Gastrocnemius medialis (tissue), 4 donors: ENCODE results near the gene ARHGEF4. TPM values are rescaled to one million over a fixed set of nuclear protein-coding genes. Genes with fewer than 3 reads are reported as not detected.

Experiments
- ATAC-seq, 2 donors: fragments of 150-250 bp; one replicate each; pipeline ENCODE4 v1.9.1; 2016
- DNase-seq, 2 donors: peaks; one replicate each; pipeline ENCODE4 v3.0.0-alpha.2; 2019
- H3K27ac ChIP-seq, 4 donors: fragments of 200-600 bp; sonication (generic); 1 replicate in 1 of 4; 2 replicates in 3 of 4; pipeline ENCODE4 v1.5.1; 2016 to 2018; ENCODE audit warnings: mild to moderate bottlenecking in 2 of 4, moderate library complexity in 1 of 4
- H3K27me3 ChIP-seq, 3 donors: fragments of 200-600 bp; sonication (generic) in 2 of 3; 1 replicate in 1 of 3; 2 replicates in 2 of 3; pipeline versions ENCODE4 v1.5.1 to v1.6.0; 2016 to 2019; ENCODE audit warnings: mild to moderate bottlenecking in 1 of 3, moderate library complexity in 1 of 3
- H3K36me3 ChIP-seq, 2 donors: fragments of 200-600 bp; sonication (generic) in 1 of 2; one replicate each; pipeline ENCODE4 v1.5.1; 2017 to 2018
- H3K4me1 ChIP-seq, 2 donors: fragments of 200-600 bp; sonication (generic) in 1 of 2; one replicate each; pipeline ENCODE4 v1.5.1; 2016 to 2017; ENCODE audit warnings: mild to moderate bottlenecking in 2 of 2
- H3K4me3 ChIP-seq, 4 donors: fragments of 200-600 bp; sonication (generic) in 3 of 4; 1 replicate in 1 of 4; 2 replicates in 3 of 4; pipeline ENCODE4 v1.5.1; 2016 to 2019; ENCODE audit warnings: mild to moderate bottlenecking in 2 of 4
- H3K9me3 ChIP-seq, 3 donors: fragments of 200-600 bp; sonication (generic) in 2 of 3; 1 replicate in 1 of 3; 2 replicates in 2 of 3; pipeline ENCODE4 v1.5.1; 2016 to 2019
- POLR2A ChIP-seq, 2 donors: fragments of 450-650 bp; IDR thresholded peaks; one replicate each; pipeline ENCODE4 v1.6.1; 2017; ENCODE audit warnings: antibody characterized with exemption in 2 of 2, mild to moderate bottlenecking in 2 of 2, moderate library complexity in 2 of 2
- in situ Hi-C, 4 donors: fragments of 200-750 bp; cut with MboI; loops; one replicate each; pipeline versions ENCODE4 v1.15.0 to v1.8.0; 2017; ENCODE audit warnings: low sequenced_read_pairs in 4 of 4
- intact Hi-C: fragments of 100-400 bp; cut with DNase I; formaldehyde crosslinking; loops from one replicate; pipeline ENCODE4 v1.15.1; 2023; ENCODE audit warnings: low total_unique reads
- total RNA-seq, 4 donors: library from RNA; depleted of rRNA; stranded (reverse); fragments of >200 nt; gene quantifications; one replicate each; pipeline versions ENCODE4 v1.1.0 to v1.2.3, GENCODE V29; 2016
- TF ChIP-seq, protein P1 (sequence below), 5 experiments: fragments of 450-650 bp in 3 of 5; fragments of 200-600 bp in 2 of 5; sonication (generic) in 2 of 5; IDR thresholded peaks in 4 of 5; conservative IDR thresholded peaks in 1 of 5; 1 replicate in 4 of 5; 2 replicates in 1 of 5; pipeline ENCODE4 v1.5.1; 2016 to 2019; ENCODE audit warnings: antibody characterized with exemption in 5 of 5, mild to moderate bottlenecking in 3 of 5, moderate library complexity in 3 of 5

The ARHGEF4 gene
- total RNA-seq, 4 donors from 2014 or later, result 1.0 to 14.8 (median 5.1) TPM

DNA sequence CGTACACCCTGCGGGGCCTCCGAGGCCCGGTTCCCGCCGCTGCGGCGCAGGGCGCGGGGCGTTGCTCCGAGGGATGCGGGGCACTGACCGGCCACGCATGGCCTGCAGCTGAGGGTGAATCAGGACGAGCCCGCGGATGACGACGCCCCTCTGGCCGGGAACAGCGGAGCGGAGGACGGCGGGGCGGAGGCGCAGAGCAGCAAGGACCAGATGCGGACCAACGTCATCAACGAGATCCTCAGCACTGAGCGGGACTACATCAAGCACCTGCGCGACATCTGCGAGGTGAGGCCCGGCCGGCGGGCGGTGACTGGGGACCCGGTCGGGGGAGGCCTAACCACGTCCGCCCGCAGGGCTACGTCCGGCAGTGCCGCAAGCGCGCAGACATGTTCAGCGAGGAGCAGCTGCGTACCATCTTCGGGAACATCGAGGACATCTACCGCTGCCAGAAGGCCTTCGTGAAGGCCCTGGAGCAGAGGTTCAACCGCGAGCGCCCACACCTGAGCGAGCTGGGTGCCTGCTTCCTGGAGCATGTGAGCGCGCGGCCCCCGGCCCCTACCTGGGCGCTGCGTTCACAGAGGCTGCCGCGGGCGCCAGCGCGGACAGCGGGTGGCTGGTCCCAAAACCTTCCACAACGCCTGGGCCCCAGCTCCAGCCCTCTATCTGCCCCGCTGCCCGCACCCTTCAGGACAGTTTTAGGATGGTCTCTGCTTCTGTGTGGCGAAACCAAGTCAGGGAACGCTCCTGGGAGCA, 203.4 kb downstream of the ARHGEF4 start:
- Histone ChIP-seq H3K4me1 (peaks cover 0 to 9% of the 10 kb centered on the region in 2 donors), H3K27ac (no peak overlapping the region), H3K4me3 (no peak overlapping the region), H3K36me3 (no peaks in the 10 kb centered on the region), H3K27me3 (no peaks in the 10 kb centered on the region), H3K9me3 (no peaks in the 10 kb centered on the region)
- TF ChIP-seq, protein P1, sequence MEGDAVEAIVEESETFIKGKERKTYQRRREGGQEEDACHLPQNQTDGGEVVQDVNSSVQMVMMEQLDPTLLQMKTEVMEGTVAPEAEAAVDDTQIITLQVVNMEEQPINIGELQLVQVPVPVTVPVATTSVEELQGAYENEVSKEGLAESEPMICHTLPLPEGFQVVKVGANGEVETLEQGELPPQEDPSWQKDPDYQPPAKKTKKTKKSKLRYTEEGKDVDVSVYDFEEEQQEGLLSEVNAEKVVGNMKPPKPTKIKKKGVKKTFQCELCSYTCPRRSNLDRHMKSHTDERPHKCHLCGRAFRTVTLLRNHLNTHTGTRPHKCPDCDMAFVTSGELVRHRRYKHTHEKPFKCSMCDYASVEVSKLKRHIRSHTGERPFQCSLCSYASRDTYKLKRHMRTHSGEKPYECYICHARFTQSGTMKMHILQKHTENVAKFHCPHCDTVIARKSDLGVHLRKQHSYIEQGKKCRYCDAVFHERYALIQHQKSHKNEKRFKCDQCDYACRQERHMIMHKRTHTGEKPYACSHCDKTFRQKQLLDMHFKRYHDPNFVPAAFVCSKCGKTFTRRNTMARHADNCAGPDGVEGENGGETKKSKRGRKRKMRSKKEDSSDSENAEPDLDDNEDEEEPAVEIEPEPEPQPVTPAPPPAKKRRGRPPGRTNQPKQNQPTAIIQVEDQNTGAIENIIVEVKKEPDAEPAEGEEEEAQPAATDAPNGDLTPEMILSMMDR (IDR thresholded peaks at IDR 0.05 in 4 of 5, conservative IDR thresholded peaks at IDR 0.05 in 1 of 5), result no peak
- TF ChIP-seq POLR2A (IDR thresholded peaks at IDR 0.05), result no peak
- no peak for DNase-seq
- ATAC-seq, result no peak
- in situ Hi-C loops, result no loop called here
- intact Hi-C loops, result no loop called here

- Histone ChIP-seq H3K9me3 (no peaks in the 10 kb centered on the region), H3K36me3 (no peaks in the 10 kb centered on the region), H3K27ac (no peak overlapping the region), H3K27me3 (no peaks in the 10 kb centered on the region), H3K4me1 (peaks cover under 1 to 6% of the 10 kb centered on the region in 2 donors), H3K4me3 (no peak overlapping the region)
- DNase-seq (peak in 1 of 2 donors; percentile 25), ATAC-seq (no peak)
- TF ChIP-seq, protein P1 (IDR thresholded peaks at IDR 0.05 in 4 of 5, conservative IDR thresholded peaks at IDR 0.05 in 1 of 5), result peak in 1 of 5 experiments; percentile 17
- TF ChIP-seq POLR2A (IDR thresholded peaks at IDR 0.05), result no peak
- in situ Hi-C loops (no loop called here), intact Hi-C loops (no loop called here)
These were observed 204.1 kb downstream of the ARHGEF4 start for GRCh38 chr2:131040661-131041401.

DNA sequence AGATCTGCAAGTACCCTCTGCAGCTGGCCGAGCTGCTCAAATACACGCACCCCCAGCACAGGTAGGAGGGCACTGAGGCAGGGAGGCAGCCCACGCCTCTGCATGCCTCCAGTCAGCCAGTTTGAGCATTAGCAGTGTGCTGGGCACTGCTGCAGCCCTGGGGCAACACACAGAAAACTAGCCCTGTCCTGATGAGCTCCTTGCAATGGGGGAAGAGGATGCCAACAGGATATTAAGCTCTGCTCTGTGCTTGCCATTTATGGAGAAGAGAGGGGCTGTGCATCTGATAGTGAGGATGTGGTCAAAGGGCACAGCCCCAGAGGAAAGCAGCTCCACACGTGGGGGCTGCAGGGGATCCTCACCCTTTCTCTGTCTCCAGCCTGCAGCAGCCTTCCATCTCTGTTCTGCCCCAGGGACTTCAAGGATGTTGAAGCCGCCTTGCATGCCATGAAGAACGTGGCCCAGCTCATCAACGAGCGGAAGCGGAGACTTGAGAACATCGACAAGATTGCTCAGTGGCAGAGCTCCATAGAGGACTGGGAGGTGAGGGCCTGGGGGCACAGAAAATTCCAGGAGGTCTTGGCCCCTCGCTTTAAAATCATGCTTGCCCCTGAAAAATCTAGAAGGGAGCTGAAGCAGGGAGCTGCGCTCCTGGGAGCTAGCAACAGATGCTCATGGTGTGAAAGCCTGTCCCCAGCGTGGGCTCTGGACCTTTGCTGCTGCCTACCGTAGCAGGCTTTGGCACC, 204.9 kb downstream of the ARHGEF4 start:
- in situ Hi-C loops (no loop called here), intact Hi-C loops (no loop called here)
- Histone ChIP-seq H3K9me3 (no peaks in the 10 kb centered on the region), H3K4me1 (peaks cover 8 to 13% of the 10 kb centered on the region in 2 donors), H3K36me3 (no peaks in the 10 kb centered on the region), H3K27ac (no peak overlapping the region), H3K27me3 (no peaks in the 10 kb centered on the region), H3K4me3 (no peak overlapping the region)
- TF ChIP-seq, protein P1 (IDR thresholded peaks at IDR 0.05 in 4 of 5, conservative IDR thresholded peaks at IDR 0.05 in 1 of 5), result no peak
- no peak for TF ChIP-seq POLR2A (IDR thresholded peaks at IDR 0.05)
- ATAC-seq, result no peak
- DNase-seq, result no peak

DNA sequence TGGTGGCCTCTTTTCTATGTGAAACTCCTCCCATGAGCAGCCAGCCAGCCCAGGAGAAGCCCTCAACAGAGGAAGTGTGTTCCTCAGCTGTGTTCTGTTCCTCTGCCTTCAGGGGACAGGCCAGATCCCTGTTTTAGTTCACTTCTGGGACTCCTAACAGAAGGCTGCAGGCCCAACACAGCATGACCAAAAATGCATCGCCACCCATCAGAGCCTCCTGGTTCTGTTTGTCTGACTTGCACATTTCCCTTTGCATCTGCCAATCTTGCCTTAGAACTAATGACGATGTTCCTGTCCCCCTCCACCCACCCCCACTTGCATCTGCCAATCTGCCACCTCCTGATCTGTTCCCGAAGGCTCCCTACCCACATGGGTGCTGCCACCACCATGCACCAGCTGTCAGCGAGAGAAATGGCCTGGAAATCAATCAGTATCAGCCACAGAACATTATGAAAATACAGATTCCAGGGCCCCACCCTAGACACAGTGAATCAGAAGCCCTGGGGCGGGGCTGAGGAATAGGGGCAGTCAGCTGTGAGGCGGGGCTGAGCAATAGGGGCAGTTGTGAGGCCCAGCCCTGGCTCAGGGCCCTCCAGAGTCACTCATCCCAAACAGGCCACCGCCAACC, 205.5 kb downstream of the ARHGEF4 start:
- DNase-seq (no peak), ATAC-seq (no peak)
- intact Hi-C loops, result no loop called here
- Histone ChIP-seq H3K27ac (peak overlapping the region in 1 of 4 donors; percentile 73), H3K4me3 (no peak overlapping the region), H3K27me3 (no peaks in the 10 kb centered on the region), H3K4me1 (peaks cover 15 to 20% of the 10 kb centered on the region in 2 donors), H3K36me3 (no peaks in the 10 kb centered on the region), H3K9me3 (no peaks in the 10 kb centered on the region)
- TF ChIP-seq, protein P1 (IDR thresholded peaks at IDR 0.05 in 4 of 5, conservative IDR thresholded peaks at IDR 0.05 in 1 of 5), result no peak
- no peak for TF ChIP-seq POLR2A (IDR thresholded peaks at IDR 0.05)
- in situ Hi-C loops, result no loop called here
